GM19468 (cell line): ENCODE results near the gene KIF12.

Experiments
- ATAC-seq: cut with Tn5 transposase; IDR thresholded peaks from one replicate; pipeline ENCODE4 v1.9.1; 2021; ENCODE audit warnings: mild to moderate bottlenecking, moderate library complexity, moderate number of reproducible peaks; ENCODE audit not compliant: unreplicated experiment; ENCODE audit errors: extremely low read depth

The KIF12 gene

DNA sequence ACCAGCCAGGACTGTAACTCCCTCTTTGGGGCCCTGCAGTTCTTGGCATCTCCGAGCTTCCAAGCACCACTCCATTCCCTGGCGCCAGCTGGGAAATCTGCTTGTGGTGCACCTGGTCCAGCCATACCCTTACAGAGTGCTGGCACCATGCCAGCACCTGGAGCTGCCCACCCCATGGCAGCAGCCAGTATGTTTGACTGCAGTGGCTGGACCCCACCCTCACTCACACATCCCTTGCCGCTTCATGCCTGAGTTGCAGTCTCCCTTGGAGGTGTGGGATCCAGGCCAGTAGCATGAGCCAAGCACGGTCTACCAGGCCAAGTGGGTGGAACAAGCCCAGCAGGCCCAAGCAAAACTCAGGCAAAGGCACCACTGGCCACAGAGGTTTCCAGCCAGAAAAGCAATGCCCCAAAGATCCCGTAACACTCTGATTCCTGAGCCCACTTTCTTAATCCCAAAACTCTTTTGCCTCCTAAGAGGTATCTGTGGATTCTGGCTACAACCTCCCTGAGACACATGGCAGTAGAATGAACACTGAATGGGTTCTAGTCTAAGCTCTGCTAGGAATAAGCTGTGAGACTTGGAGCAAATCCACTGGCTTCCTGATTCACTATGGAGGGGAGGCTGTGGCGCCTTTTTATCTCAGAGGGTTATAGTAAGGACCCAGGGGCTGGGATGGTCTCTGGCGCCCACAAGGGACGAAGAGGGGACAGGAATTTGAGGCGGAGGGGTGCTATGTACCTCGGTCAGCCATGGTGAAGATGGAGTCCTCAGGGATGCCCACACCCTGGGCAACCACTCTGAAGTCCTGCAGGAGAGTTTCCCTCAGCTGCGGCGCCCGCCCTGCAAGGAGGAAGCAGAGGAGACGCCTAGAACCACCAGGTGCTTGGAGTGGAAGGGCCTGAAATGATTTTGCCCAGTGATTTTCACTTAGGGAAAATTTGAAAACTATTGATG, 26.6 kb downstream of the KIF12 start:
- ATAC-seq: no peak

DNA sequence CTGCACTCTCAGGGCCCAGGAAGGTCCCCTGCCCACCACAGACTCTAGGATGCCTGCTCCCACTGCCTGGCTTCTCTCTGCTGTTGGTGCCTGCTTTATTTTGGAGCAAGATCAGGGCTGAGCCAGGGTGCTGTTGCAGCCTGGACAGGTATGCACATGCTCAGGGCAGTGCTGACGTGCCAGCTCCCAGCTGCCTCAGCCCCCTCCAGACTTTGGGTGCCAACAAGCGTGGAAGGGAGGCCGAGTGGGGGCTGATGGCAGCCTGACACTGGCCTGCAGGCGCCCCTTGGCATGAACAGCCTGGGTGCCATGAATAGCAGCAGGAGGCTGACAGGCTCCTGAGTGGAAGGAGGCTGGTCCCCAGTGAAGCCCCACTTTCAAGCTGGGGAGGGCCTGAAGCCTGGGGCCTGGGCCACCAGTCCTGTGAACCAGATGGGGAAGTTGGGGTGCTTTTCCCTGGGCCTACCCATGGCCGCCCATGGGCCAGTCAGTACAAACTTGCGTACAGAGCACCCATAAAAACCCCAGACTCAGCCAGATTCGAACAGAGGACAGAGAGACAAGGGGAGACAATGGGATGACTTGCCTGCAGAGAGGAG, 27.8 kb downstream of the KIF12 start:
- no peak for ATAC-seq

DNA sequence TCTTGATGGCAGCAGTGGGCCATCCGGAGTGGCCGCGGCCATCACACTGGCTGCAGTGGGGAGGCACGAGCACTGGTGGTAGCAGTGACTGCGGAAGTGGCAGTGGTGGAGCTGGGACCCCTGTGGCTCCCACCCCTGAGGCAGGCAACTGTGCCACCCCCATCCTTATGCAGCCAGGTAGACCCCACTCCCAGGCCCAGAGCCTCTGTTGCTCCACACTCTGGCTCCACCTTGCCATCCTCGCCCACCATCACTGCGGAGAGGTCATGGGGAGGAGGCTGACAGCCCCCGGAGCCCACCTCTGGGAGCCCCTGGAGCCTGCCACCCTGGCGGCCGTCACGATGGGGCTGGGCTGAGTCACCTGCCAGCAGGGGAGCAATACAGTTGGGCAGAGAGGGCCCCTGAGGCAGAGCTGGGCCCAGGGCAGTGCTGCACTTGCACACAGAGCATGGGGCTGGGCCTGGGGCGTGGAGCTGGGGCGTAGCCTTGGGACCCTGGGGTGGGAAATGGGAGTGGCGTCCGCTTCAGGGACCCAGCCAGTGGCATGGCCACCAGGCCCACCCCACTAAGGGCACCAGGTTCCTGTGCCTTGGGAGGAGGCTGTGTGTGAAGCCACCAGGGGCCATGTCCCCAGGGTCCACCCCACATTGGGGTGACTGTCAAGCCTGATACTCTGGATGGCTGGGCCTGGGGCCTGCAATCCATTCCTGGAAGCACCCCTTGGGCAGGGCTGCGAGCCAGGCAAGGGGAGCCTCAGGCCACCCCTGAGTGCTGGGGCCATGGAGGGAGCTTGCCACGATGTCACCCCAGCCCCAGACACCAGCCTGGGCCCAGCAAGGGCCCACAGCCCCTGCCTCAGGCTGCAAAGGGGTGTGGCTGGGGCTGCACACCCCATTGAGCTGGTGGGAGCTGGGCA, 28.6 kb downstream of the KIF12 start:
- ATAC-seq: no peak

DNA sequence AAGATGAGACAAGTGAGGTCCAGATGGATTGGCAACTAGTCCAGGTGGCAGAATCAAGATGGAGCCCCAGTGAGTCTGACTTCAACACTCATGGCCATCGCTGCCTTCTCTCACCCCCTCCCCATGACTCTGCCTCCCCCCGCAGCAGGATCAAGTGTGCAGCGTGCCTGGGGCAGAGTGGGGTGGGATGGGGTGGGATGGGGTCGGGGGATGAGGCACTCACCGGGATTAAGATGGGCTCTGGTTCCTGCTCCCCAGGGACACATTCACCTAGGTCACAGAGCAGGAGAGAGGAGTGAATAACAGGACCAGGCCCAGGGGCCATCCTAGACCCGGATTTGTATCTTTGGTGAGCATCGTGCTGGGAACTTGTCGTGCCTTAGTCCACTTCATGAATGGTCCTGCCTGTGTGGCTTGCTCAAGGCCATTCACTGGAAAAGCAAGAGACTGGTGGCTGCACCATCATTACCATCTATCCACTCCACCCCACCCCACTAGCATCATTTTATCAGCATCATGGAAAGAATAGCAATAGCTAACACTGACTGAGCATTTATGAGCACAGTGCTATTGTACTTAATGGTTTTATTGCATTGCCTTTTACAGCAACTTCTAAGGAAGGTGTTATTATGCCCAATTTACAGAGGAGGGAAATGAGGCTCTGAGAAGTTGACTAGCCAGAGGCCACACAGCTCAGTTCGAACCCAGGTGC, 29.5 kb downstream of the KIF12 start:
- no peak for ATAC-seq

DNA sequence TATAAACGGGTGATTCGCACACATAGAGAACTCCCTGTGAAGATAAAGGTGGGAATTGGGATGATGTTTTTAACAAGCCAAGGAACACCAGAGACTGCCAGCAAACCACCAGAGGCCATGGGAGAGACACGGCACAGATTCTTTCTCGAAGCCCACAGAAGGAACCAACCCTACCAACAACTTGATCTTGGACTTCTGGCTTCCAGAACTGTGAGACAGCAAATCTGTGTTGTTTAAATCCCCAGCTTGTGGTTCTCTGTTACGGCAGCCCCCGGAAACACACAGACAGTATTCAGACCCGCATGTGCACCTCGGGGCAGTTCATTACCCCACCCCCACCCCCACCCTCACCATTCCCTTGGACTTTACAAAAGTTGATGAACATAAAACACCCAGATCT, 33.8 kb downstream of the KIF12 start:
- ATAC-seq: no peak

DNA sequence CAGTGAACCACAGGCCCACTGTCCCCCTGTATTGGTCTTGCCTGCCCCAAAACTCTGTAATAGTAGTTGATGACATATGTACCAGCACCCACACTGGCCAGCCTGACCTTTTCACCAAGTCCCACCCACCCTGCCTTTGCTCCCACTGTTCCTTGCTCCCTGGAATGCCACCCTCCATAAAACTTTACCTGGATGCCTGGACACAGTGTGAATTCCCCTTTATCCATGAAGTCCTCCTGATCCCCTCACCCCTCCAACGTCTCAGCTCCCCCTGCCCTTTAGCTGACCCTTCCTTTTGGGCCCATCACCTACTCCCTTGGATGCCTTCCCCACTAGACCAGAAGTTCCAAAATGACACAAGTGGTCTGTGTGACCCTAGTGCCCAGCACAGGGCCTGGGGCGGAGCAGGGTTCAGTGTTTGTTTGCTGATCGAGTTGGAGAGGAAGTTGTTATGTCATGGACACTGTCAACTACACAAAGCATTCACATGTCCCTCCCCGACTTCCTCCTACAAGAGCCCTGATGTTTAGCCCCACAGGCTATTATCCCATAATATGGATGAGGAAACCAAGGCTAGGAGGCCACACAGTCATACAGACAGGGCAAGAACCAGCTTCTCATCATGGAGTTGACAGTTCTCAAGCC, 37.1 kb downstream of the KIF12 start:
- ATAC-seq: no peak

DNA sequence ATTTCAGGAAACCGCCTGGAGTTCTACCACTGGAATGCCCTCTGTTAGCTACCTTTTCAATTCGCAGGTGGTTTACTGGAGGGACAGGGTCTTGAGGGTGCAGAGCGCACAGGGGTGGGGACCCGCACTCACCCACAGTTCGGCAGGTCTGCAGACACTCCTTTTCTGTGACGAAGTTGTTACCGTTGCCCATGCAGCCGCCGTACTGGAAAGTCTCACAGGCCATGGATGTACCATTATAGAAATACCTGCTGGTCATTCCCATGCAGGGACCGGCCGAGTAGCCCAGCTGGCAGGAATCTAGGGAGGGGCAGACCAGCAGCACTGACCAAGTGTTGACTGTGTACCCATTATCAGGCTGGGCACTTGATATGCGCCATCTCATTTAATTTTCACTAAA, 37.8 kb downstream of the KIF12 start:
- no peak for ATAC-seq

DNA sequence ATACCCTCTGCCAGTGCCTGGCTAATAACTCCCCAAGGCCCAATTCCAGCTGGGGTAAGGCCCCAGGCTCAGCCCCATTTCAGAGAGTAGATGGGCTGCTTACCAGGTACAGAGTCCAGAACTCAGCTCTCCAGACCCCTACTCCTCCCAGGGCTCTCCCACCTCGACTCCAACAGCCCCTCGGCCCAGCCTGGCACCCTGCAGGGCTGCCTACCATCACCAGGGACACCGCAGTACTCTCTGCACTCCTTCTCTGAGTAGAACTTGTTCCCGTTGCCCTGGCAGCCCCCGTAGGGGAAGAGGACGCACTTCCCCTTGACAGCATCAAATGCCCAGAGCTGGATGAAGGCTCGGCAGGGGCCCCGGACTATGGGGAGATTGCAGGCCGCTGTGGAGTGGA, 38.4 kb downstream of the KIF12 start:
- ATAC-seq: no peak

DNA sequence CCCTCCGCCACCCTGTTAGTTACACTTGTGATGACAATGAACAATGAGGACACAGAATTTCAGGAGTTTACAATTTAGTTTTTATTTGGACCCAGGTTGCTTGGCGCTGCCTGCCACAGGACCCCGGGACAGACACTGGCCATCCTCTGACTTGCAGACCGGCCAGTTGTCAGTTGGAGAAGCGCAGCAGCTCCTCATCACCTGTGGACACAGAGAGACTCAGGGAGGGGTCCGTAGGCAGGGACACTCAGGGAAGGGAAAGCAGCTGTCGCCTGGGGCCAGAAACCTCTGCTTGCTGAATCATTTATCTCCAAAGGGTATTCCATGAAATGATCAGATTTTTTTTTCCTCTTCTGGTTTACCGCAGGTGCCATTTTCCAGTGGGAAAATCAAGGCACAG, 39.0 kb downstream of the KIF12 start:
- no peak for ATAC-seq

DNA sequence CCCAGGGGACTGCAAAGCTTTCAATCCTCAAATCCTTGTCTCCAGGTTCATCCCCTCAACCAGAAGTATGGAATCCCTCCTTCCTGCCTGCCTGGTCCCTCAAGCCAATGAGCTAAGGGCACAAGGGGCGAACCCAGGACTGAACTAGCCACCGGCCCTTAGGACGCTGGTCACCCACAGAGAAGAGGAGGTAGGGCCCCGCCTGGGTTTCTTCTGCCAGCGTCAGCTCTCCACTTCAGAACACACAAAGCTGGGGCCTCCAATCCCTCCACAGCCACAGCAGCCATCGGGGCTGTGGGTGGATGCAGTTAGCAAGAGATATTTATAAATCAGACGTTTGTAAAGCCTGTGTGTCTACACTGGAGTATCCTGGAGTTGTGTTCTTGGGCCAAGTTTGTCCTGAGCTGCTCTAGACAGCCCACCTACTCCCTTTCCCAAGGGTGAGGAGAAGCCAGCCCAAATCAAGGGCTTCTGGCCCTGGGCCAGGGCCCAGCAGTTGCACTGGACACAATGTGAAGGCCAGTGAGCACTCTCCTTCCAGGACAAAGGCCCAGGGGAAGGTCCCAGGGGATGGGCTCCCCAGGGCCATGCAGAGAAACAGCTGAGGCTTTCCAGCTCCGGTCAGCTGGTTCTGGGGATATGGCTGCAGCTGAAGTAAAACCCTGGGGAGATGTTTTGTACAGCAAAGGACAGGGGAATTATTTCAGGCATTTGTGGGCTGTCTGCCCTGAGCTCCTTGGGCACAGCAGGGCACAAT, 39.9 kb downstream of the KIF12 start:
- no peak for ATAC-seq

DNA sequence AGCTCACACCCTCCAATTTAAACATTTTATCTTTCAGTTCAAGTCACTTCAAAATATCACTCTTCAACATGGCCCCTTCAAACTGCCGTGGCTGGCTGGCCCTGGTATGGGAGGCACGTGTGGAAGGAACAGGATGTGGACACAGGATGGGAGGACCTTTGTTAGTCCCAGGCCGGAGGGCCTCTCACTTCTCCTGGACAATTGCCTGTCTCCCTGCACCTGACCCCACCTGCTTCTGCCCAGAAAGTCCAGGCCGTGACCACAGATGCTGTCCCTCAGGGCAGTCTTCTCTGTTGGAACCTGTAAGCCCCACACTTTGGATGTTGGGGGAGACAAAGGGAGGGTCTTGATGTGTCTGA, 40.4 kb downstream of the KIF12 start:
- no peak for ATAC-seq

DNA sequence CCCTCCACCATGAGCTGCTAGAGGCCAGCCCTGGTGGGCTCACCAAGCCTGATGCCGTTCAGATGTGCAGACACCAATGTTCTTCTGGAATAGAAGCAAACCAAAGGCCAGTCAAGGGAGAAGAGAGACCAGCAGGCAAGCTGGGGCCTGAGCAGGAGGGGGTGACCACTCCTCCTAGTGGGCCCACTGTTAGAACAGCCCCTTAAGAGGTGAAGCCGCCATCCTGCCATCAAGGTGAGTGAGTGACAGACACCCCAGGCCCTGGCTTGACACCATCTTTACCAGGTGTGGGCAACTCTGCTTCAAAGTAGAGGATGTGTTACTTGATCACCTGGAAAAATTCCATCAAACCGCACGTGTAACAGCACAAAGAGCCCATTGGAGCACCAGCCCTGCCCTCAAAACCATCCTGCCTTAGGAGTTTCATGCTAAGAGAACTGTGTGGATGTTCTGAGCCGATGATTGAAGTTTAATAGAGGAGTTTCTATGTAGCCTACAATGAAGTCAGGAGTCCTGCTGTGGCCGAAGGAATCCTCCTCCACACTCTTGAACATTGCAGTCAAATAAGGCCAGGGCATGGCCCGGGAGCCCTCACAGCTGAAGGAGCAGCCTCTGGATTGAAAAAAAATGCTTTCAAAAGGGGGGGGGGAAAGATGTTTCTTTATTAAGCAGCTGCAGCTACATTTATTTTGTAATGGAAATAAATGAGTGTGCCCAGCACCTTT, 41.8 kb downstream of the KIF12 start:
- ATAC-seq: no peak

DNA sequence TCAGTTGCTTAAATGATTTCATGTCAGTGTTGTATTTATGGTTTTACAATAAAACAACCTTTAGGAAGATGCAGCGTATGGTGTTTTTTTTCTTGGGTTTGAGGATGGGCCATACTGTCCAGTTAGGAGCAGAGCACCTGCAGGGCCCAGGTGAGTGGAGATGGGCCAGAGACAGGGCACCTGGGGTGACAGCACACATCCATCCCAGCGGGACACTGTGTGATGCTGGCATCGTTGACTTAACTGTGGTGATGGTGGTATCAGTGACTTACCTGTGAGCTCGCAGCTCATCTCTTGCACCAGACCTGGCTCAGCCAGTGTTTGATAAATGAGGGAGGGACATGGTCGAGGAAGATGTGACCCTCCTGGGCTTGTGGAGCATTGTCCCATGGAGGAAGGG, 42.6 kb downstream of the KIF12 start:
- no peak for ATAC-seq

DNA sequence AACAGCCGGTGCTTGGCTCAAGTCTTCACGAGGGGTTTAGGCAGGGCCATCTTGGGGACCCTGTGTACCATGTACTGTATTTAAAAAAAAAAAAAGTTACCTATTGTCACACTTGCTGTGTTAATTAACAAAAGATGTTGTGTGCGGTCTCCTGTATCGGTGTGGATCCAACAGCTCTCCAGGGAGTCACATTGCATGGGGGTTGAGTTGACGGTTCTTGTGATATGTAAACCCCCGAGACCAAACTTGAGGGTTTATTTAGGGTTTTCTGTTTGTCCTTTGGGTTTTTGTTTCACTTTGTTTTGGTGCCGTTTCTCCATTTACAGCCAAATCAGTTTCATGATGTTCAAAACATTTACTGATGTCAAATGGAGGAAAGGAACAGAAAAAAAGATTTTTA, 43.2 kb downstream of the KIF12 start:
- no peak for ATAC-seq

DNA sequence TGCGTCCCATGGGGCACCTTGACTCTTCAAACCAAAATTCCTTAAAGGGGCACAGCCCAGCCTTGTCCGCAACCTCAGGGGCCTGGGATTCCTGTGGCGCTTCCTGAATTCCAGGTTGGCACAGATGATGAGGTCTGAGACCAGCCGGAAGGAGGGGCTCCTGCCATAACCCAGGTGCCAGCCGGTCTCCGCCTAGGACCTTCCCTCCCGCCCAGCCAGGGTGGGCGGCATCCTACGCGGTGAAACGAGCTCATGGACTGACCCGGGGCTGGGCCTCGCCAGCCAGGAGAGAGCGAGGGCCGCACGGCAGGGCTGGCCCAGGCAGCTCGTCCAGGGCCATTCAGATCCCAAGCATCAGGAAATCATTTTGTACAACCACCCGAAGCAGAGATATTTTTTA, 44.0 kb downstream of the KIF12 start:
- no peak for ATAC-seq

DNA sequence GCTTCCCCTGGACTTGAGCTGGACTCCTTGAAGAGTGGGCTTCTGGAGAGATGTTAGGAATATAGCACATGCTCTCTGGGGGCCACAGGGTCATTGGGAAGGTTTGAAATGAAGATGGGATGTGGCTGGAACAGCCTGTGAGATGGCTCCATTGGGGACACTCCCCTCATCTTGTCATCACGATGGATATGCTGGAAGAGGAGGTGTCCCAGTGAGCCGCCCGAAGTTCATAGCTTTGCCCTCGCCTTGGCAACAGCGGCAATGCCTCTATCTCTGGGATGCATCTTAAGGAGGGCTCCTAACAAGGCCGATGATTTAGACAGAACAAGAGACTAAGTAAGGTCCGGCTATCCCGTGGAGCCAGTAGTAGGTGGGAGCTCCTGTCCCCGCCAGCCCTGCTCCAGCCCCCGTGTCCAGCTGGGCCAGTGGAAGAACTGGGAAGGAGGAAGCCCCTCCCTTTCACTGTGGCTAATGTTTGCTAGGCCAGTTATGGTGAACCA, 44.9 kb downstream of the KIF12 start:
- no peak for ATAC-seq

DNA sequence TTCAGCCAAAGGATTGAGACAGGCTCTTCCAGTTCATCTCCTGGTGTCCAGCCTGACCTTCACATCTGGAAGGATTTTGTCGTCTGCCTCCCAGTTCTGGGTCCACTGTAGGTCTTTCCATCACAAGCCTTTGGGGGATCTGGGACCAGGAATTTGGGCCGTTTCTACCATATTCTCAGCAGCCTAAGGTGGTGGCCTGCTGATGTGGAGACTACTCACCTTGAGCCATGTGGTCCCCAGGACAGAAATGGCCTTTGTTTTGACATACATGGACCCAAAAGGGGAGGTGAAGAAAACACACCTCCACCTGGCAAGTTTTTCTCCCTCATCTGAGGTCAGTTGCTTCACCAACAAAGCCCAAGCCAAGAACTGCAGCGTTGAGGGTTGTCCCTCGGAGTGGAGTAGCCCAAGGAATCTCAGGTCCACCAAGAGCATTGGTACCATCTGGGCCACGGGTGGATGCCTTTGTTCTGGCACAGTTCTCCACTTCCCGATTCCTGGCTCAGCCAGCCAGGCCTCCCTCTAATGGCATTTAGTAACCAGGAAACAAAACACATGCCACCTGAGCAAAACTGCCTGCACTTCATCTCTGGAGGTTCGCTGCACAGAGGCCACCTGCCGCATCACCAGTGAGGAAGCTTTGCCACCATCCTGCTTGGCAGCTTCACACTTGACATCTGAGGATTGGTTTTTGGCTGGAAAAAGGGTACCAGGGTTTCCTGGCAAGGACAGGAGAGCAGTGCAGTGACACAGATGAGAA, 45.7 kb downstream of the KIF12 start:
- ATAC-seq: no peak

DNA sequence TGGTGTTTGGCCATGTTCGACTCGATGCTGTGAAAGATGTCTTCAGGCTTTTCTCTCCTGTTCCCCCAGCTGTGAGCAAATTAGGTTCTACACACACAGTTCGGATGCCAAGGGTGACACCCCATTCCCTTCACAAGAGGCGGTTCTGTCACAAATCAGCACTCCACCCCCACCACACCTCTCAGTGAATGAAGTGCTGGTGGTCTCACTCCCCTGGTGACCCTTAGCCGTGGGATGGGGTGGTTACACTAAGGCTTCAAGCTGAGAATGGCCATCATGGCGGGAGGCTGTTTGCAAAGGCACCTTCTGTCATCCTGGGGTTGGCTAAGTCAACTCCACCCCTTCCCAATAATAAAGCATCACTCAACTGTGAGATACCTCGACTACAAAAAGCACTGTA, 47.4 kb downstream of the KIF12 start:
- ATAC-seq: no peak
